Astrocyte of the spinal cord (primary cell): ENCODE data around the gene PMEPA1.

Experiments
- DNase-seq: peaks from one replicate; pipeline ENCODE4 v3.0.0; 2011; ENCODE audit warnings: low read depth, low spot score
- H3K4me3 ChIP-seq: 2 replicates; pipeline ENCODE4 v1.5.1; 2011; ENCODE audit warnings: low read depth, mild to moderate bottlenecking, low read length, moderate library complexity
- in situ Hi-C: cut with HindIII; loops from 2 replicates; pipeline ENCODE4 v1.10.0; 2017; ENCODE audit warnings: low sequenced_read_pairs
- TF ChIP-seq, protein P1 (sequence below): IDR thresholded peaks from 2 replicates; pipeline ENCODE4 v1.5.1; 2012; ENCODE audit warnings: low read depth, mild to moderate bottlenecking, low read length, inconsistent platforms

The PMEPA1 gene

GRCh38 chr20:57650756-57651483, 58.9 kb downstream of the PMEPA1 start:
- TF ChIP-seq, protein P1, sequence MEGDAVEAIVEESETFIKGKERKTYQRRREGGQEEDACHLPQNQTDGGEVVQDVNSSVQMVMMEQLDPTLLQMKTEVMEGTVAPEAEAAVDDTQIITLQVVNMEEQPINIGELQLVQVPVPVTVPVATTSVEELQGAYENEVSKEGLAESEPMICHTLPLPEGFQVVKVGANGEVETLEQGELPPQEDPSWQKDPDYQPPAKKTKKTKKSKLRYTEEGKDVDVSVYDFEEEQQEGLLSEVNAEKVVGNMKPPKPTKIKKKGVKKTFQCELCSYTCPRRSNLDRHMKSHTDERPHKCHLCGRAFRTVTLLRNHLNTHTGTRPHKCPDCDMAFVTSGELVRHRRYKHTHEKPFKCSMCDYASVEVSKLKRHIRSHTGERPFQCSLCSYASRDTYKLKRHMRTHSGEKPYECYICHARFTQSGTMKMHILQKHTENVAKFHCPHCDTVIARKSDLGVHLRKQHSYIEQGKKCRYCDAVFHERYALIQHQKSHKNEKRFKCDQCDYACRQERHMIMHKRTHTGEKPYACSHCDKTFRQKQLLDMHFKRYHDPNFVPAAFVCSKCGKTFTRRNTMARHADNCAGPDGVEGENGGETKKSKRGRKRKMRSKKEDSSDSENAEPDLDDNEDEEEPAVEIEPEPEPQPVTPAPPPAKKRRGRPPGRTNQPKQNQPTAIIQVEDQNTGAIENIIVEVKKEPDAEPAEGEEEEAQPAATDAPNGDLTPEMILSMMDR, result no peak
- H3K4me3 ChIP-seq, result no peak overlapping the region
- no peak for DNase-seq
- in situ Hi-C loops, result no loop called here

GRCh38 chr20:57650266-57650665, 59.5 kb downstream of the PMEPA1 start:
- in situ Hi-C loops, result no loop called here
- DNase-seq, result no peak
- no peak overlapping the region for H3K4me3 ChIP-seq
- TF ChIP-seq, protein P1, result no peak

DNA sequence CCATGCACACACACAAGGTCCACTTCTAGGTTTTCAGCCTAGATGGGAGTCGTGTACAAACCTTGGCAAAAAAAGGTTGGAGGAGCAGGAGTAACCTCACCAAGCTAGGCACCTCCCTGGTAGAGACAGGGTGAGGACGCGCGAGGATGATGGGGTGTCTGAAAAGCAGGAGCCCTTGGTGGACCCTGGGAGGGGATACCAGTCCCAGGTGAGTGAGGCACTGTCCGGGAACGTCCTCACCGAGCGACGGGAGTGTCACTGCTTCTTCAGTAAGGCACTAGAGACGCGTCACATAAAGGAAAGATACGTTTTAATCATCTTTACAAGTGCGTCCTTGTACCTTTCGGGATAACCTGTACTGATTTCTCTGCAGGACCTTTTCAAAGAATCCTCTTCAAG, 60.2 kb downstream of the PMEPA1 start:
- TF ChIP-seq, protein P1, result no peak
- in situ Hi-C loops, result no loop called here
- no peak overlapping the region for H3K4me3 ChIP-seq
- DNase-seq, result no peak

- in situ Hi-C loops, result no loop called here
- TF ChIP-seq, protein P1, result no peak
- no peak overlapping the region for H3K4me3 ChIP-seq
- DNase-seq, result no peak
Measured at GRCh38 chr20:57648878-57649616, 60.8 kb downstream of the PMEPA1 start.

- no peak for DNase-seq
Measured at GRCh38 chr20:57647933-57648785, 61.7 kb downstream of the PMEPA1 start.

More at GRCh38 chr20:57647933-57648785, 61.7 kb downstream of the PMEPA1 start:
- TF ChIP-seq, protein P1, result no peak
- no peak overlapping the region for H3K4me3 ChIP-seq
- in situ Hi-C loops, result no loop called here
